GM21786 (cell line): ENCODE measurements around the gene PRR30.
"Not testable (repeated sequence)": the region's sequence is repeated elsewhere in the genome, so short reads cannot be mapped to it uniquely, and the experiment has no call there.

Experiments
- ATAC-seq: cut with Tn5 transposase; IDR thresholded peaks from one replicate; pipeline ENCODE4 v1.9.1; 2021; ENCODE audit not compliant: unreplicated experiment

The PRR30 gene

DNA sequence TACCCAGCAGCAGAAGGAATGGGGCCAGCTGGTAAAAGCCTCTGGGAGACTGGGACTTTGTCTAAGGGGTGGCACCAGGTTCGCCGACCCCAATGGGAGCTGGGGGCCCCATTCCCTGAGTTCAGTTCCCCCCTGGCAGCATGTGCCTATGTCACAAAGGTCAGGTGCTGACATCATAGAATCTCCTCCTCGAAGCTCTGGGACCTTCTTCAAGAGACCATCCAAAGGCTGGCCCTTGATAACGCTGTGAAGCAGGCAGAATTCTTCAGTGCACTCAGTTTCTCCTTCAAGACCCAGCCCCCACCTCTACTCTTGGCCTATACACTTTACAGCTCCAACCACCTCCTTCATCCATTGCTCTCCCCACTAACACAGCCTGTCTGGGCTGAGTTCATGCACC, at the start of gene PRR30:
Gene PRR30, minus strand, starts transcription at position 101 of the 400 bp plus-strand sequence. CDS start 1,081 bp downstream, outside the sequence.
- ATAC-seq, result no peak

DNA sequence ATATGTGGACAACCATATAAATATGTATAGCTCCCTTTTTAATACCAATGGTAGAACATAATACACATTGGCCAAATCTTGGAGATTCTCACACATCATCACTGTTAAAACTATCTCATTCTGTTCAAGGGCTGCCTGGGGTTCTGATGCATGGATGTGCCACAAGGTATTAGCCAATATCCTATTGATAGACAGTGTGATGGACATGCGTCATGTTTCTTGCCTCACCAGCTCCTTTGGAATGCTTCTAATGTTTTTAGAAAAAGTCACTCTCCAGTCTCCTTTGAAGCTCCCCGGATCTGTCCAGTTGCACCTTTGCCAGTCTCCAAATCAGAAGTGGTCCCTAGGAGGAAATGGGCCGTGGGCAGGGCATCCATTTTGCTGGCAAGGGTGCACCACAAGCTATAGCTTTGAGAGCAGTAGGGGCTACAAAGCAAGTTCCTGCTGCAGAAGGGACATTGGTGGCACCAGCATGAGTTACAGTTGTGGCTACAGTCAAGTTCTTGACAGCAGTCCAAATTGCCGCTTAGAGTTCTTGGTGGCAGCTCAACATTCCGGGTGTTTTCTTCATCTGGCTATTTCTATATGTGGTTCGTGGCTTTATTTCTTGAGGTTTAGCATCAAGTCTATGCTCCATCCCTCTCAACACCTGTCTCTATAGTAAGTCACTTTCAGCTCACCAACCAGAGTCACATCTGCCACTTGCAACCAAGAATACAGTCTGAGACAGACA, 47.6 kb upstream of the PRR30 start:
- no peak for ATAC-seq

DNA sequence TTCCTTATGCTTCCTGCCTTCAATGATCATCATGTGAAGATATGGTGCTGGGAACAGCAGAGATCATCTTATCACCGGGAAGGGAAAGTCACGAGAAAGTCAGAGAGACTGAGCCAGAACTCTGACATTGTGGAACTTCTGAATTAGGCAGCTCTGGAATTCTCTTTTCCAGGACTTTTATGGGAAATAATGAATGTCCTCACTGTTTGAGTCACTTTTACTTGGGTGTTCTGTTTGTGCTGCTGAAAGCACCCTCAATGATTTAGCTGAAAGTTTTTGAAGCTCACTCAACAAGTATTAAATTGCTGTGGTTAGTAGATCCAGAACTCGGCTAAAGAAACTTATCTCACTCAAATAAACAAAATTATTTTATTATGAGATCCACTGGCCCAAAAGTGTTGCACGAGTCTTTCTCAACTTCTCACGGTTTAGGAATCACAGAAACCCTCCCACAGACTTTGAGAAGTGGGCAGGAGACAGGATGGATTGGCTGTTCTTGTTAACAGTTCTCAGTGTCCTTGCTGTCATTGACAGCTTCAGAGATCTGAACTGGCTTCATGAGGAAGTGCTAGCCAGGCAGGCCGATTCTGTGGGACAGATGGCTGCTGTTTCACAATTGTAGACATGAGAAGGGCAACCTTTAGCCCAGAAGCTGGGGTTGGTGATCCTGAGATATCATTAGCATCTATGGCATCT, 46.3 kb upstream of the PRR30 start:
- ATAC-seq, result no peak

DNA sequence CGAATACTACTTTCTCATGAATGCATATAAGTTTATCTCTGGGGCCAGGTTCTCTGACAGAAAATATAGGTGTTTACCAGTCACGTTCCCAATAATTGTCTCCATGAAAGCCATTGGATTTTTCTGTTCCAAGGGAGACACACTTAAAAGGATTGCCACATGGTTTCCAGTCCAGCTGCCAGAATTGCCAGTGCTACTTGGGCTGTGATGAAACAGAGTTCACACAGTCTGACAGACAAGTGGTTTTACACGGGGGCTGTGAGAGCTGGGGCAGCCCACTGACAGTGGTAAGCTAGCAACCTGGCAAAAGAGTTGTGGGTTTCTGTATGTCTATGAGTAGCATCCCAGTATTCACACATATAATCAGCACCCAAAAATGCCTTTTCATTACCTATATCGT, 44.9 kb upstream of the PRR30 start:
- no peak for ATAC-seq

DNA sequence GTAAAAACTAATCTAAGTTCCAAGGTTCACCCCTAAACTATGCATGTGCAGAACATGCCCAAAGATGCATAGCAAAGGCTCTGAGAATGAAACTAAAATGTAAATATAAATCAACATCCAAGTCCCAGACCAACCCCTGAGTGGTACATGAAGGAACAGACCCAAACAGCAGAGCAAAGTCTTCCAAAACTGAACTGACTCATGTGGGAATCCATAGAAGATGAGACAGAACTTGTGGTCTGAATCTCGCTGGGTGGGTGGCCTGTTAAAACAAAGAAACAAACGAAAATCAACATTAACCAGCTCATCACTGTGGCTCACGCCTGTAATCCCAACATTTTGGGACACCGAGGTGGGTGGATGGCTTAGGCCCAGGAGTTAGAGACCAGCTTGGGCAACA, 43.1 kb upstream of the PRR30 start:
- ATAC-seq, result no peak

DNA sequence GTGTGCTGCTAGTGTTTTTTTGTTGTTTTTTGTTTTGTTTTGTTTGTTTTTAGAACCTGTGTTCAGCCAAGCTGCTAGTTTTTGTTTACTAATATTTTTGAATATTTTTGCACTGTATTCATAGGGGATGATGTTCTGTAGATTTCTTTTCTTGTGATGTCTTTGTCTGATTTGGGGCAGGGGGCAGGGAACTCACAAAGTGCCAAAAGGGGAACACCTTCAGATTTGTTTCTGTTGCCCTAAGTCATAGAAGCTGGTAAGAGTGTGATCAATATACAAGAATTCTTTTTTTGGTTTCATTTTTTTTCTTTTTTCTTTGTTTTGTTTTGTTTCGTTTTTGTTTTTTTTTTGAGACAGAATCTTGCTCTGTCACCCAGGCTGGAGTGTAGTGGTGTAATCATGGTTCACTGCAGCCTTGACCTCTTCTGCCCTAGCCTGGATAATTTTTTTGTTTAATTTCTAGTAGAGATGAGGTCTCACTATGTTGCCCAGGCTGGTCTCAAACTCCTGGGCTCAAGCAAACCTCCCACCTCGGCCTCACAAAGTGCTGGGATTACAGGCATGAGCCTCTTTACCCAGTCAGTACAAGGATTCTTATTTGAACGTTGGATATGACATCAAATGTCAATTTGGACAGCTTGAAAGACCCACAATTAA, 40.3 kb upstream of the PRR30 start:
- ATAC-seq, result no peak

DNA sequence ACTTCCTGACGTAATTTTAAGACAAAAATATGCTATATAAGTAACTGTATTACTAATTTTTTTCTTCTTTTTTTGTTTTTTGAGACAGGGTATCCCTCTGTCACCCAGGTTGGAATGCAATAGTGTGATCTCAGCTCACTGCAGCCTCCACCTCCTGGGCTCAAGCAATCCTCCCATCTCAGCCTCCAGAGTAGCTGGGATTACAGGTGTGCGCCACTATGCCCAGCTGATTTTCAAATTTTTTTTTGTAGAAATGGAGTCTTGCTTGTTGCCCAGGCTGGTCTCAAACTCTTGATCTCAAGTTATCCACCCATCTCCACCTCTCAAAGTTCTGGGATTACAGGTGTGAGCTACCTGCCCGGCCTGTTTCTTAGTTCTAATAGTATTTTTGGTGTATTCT, 39.3 kb upstream of the PRR30 start:
- ATAC-seq, result no peak

DNA sequence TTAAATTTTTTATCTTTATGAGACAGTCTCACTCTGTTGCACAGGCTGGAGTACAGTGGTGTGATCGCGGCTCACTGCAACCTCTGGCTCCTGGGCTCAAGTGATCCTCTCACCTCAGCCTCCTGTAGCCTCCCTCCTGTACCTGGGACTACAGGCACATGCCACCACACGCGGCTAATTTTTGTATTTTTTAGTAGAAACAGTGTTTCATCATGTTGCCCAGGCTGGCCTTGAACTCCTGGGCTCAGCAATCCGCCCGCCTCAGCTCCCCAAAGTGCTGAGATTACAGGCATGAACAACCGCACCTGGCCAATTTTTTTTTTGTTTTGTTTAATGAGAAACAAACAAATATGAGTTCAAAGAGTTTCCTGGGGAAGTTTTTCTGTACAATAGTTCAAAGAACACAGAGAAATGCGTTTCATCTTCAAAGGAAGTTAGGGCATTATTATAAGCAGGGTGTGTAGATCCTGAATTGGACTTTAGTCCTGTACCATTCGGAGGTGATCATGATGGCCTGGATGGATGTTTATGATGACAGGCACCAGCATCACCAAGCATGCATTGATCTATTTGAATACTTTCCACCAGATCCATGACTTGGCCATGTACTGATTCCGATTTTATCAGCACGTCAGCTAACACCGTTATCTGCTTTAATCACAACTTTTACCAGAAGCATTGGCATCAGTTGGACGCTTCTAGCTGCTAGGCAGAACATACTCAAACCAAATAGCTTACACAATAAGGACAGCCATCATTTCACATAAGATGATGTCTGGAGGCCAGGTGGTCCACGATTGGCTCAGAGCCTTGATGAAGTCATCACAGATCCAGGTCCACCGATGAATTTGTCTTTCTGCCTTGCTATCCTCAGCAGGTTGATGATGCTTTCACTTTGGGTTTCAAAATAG, 38.5 kb upstream of the PRR30 start:
- no peak for ATAC-seq

DNA sequence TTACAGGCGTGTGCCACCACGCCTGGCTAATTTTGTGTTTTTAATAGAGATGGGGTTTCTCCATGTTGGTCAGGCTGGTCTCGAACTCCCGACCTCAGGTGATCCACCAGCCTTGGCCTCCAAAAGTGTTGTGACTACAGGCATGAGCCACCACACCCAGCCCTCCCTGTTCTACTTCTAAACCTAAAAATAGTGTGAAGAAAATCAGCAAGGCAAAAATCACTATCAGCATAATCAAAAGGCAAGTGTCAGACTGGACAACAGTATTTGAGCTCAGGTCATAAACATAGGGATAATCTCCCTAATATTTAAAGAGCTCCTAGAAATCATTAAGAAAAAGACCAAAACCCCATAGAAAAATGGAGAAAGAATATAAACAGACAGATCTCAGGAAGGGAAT, 36.6 kb upstream of the PRR30 start:
- not testable (repeated sequence) for ATAC-seq

DNA sequence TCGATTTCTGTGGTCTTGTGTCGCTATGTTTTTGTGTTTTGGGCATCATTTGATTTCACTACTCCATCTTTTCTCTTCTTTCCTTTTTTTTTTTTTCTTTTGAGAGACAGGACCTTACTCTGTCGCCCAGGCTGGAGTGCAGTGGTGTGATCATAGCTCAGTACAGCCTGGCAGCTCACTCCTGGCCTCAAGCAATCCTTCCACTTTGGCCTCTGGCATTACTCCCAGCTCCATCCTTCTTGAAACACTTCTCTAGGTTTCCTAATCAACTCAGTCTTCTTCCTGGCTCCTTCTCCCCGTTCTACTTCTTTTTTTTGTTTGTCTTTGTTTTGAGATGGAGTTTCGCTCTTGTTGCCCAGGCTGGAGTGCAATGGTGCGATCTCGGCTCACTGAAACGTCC, 36.1 kb upstream of the PRR30 start:
- no peak for ATAC-seq

DNA sequence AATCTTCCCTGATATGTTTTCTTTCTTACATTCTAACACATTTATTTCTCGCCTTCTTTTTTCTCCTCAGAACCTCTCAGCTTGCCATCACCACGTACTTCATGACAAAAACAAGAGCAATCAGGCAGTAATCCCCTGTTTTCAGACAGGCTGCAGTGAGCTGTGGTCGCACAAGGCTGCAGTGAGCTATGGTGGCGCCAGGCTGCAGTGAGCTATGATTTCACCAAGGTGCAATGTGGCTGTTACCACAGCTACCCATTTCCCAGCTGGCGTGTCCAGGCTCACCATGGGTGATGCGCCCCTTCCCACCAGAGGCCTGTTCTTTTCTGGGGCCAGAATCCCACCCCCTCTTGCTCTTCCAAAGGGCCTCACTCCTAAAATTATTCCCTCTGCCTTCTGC, 35.4 kb upstream of the PRR30 start:
- no peak for ATAC-seq

DNA sequence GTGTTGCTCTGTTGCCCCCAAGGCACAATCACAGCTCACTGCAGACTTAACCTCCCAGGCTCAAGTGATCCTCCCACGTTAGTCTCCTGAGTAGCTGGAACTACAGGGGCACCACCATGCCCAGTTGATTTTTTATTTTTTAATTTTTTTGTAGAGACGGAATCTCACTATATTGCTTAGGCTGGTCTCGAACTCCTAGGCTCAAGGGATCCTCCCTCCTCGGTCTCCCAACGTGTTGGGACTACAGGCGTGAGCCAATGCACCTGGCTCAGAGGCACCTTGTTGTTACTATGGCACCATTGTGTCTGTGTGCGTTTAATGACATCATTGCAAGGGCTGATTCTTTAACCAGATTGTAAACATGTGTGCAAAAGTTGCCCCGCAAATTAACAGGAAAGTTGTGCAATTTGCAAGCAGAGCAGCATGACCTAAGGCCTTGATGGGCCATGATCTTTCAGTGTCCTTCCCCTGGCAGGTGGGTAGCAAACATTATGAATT, 32.2 kb upstream of the PRR30 start:
- ATAC-seq, result no peak

DNA sequence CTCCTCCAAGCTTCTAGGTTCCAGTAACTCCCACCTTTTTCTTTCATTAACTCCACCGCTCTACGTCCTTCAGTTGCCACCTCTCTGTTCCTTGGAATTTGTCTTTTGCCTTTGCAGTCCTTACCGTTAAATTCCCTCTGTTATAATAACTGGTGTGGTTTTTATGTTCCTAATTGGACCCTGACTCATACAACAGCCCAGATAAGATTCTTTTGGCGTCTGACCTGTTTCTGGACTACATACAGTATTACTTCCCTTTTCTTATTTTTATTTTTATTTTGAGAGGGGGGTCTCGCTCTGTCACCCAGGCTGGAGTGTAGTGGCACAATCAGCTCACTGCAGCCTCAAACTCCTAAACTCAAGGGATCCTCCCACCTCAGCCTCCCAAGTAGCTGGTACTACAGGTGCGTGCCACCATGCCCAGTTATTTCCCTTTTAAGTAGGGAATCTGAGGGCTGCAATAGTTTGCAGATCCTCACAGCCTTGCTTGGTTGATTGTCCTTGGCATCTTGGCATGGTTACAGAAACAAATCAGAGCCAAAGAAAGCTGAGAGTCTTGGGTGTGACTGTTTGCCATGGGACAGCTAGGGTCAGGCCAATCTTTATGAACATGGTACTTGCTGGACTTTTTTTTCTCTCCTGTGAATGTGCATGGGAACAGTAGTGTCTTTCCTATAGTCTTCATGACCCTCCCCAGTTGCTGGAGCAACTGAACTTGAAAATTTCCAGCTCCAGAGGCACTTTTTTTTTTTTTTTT, 31.5 kb upstream of the PRR30 start:
- ATAC-seq, result no peak

DNA sequence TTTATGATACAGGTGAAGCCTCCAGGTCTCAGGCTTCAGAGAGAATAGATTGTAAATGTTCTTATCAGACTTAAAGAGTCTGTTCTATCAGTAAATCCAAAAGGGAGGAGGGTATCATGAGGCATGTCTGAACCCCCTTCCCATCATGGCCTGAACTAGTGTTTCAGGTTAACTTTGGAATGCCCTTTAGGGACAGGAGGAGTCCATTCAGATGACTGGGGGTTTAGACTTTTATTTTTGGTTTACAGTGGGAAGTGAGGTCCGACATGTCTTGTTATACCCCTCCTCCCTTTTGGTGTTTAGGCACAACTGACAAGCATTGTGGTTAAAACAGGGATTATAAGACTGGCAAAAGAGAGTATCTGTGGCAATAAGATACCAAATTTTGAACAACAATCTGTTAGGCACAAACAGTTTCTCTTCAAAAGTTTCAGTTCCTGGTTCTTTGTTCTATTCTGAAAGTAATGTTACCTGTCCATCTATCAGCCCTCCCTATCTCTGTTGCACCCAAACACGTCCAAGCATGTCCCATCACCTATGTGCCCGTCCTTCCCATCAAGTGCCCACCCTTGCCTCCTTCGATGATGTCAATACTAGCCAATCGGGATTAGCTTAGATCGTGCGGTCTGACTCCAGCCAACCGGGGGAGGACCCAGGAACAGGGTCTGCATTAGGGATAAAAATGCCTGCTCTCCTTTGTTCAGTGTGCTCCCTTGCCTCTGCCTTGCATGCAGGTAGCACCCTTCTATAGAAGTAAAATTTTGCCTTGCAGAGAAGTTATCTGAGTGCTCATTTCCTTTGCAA, 26.0 kb upstream of the PRR30 start:
- ATAC-seq, result no peak

DNA sequence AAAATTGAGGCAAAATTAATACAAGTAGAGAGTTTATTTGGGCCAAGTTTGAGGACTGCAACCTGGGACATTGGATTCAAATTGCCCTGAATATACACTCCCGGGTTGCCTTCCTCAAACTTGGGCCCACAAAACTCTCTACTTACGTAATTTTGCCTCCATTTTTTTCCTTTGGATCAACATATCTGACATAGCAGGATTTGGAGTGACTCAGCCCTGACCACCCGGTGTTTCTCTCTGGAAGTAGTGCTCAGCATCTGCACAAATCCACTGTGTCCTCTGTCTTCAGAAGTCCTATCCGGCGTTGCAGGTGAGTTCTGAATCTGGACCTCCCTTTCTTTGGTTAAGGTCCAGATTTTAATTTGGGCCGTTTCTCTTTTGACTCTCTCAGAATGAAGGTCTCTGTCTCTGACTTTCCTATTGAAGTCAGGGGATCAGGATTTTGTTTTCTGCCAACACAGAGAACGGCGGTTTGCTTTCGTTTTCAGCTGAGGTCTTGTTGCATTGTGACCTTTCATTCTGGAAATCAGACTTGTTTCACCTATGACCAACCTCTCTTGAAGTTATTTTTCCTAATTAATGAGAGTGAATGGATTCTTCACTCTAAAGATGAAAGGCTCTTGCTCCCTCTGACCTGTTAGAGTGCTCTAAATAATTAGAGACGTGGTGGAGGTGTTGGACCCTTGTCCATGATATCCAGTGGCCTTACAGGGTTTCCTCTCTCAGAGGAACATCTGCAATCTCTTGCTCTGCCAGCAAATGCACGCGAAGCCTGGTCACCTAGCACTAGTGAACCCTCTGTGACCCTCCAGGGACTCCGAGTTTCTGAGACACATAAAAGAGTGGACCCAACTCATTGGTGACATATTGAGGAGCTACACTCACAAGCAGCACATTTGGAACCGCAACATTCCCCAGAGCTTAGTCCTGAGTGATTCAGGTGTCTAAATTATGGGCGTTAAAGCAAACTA, 23.2 kb upstream of the PRR30 start:
- no peak for ATAC-seq

DNA sequence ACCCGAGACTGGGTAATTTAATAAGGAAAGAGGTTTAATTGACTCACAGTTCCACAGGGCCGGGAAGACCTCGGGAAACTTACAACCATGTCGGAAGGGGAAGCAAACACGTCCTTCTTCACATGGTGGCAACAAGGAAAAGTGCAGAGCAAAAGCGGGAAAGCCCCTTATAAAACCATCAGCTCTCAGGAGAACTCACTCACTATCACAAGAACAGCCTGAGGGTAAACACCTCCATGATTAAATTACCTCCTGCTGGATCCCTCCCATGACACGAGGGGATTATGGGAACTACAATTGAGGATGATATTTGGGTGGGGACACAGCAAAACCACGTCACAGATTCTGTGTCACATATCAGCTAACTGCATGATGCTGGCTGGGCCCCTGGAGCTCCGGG, 21.0 kb upstream of the PRR30 start:
- no peak for ATAC-seq

DNA sequence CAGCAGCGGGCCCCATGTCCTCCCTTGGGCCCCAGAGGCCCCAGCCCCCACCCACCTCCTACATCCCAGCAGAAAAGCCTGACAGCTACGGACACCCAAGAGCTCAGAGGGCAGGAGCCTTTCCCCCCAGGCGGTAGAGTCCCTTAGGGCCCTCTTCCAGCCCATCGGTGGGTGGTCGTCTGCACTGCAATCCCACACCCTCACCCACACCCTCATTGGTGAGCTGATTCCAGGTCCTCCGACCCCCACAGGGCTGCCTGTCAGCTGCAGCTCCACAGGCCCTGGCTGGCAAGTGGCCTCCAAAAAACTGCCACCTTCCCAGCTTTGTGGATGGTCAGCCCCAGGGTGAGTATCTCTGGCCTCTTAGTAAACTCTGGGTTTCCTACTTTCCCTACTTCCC, 20.1 kb upstream of the PRR30 start:
- ATAC-seq, result no peak

DNA sequence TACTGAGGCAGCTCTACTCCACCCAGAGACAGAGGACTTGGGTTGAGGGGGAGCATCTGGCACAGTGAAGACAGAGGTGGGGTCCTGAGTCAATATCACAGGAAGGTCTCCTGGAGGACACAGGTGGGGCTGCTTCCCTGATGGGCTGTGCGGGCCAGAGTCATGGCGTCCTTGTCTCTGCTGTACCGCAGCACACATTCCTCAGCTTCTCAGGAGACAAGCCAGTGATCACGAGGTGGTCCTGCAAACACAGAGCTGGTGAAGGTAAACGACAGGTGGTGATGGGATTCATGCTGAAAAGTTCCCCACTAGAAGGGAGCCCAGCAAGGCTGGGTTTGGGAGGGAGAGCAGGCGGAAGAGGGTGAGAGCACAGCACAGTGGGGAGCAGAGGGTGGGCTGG, 19.3 kb upstream of the PRR30 start:
- ATAC-seq, result no peak
